Stimulated activated CD4-positive, alpha-beta T cell treated with anti-CD3 and anti-CD28 coated beads, Interleukin-2, amount 100 ng/mL, for 24 hours (primary cell): Measurements from ENCODE around the gene S100A5.
"Not testable (repeated sequence)": the region's sequence is repeated elsewhere in the genome, so short reads cannot be mapped to it uniquely, and the experiment has no call there.

Experiments
- DNase-seq, 2 donors: peaks; one replicate each; pipeline ENCODE4 v3.0.0-alpha.2; 2020

S100A5 gene

DNA sequence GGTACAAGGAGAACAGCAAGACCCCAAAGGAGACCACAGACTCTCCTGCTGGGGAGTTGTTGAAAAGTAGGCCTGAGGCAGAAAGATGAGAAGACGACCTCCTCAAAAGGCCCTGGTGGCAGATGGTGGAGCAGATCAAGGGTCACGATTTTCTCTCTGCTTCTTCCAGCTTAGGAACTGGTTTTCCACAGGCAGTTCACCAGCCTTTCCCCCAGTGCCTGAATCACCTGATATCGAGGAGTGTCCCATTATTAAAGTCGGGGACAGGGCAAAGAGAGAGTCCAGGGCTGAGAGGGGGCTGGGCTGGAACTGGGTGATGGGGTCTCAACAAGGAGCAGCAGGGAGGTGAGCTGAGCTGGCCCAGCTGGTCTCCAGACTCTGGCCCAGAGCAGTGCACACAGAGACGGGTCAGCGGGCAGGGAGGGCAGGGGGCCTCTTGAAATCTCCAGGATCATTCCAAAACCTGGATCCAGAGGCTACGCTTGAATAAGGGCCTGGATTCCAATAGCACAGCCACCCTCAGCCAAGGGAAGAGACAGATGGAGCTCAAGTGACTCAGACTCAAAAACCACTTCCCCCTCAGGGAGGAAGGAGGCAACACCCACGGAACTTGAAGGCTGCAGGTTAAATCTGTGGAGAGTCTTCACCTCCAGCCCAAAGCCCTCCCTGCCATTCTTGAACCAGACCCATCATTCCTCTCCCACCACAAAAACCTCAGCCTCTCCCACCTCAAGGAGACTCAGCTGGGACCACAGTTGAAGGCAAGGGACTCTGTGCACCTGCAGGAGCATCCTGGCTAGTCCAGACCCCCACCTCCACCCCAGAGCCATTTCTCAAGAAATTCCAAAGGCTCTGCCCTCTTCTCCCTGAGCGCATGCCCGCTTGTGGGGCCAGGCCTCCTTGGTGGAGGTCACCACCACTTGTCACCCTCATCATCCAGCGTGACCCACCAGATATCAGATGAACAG lies at the start of gene S100A5:
Gene S100A5 (minus strand): TSS at position 541 of the 968 bp plus-strand sequence. CDS start 743 bp downstream, outside the sequence.
- DNase-seq, result peak; percentile 52

DNA sequence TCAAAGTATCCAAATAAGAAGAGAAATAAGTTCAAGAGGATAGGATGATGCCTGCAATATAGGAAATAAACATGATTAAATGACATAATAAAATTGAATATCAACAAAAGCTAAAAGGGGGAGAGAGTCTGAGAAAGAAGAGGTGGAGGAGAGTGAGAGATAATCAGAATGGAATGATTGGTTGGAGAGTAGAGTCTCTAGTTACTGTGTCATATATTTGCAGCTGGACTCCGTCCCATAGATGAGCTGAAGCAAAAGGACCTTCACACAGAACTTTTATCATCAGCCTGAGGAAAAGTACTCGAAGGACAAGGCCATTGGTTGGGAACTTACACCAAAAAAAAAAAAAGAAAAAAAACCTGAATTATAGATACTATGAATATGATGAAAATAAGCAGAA lies 47.7 kb upstream of the S100A5 start:
- no peak for DNase-seq

GRCh38 chr1:153588033-153588432 lies 47.3 kb upstream of the S100A5 start:
- not testable (repeated sequence) for DNase-seq

GRCh38 chr1:153587314-153587713 lies 46.6 kb upstream of the S100A5 start:
- DNase-seq, result no peak

GRCh38 chr1:153586347-153586746 lies 45.6 kb upstream of the S100A5 start:
- no peak for DNase-seq

DNA sequence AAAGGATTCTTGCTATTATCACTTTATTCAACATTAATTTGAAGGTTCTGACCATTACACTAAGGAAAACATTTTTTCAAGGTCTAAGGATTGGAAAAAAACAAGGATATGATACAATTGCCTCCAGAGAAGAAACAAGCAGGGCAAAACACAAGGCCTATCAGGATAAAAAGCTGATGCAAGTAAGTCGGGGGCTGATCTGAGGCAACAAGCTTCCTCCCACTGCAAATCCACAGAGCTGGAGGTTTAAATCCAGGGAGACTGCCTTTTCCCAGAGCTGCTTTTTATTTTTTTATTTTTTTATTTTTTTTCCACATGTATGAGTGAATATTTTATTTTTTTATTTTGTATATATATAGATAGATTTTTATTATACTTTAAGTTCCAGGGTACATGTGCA lies 44.3 kb upstream of the S100A5 start:
- DNase-seq, result no peak

DNA sequence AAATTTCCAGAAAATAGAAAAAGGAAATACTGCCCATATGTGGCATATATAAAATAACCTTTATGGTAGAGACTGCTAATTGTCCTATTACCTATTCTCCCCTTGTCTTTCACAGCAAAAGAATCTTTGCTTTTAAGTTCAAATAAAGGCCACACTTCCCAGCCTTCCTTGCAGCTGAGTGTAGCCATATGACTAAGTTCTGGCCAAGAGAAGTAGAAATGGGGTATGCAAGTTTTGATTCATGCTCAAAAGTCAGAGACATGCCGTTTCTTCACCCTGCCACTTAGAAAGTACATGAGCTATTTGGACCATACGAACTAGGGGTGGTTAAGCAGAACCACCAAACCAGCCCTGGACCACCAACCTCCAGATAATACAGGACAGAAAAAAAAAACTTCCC lies 43.2 kb upstream of the S100A5 start:
- no peak for DNase-seq

GRCh38 chr1:153583514-153583913 lies 42.8 kb upstream of the S100A5 start:
- DNase-seq, result not testable (repeated sequence)

DNA sequence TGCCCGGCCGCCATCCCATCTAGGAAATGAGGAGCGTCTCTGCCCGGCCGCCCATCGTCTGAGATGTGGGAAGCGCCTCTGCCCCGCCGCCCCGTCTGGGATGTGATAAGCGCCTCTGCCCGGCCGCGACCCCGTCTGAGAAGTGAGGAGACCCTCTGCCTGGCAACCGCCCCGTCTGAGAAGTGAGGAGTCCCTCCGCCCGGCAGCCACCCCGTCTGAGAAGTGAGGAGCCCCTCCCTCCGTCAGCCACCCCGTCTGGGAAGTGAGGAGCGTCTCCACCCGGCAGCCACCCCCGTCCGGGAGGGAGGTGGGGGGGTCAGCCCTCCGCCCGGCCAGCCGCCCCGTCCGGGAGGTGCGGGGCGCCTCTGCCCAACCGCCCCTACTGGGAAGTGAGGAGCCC lies 42.1 kb upstream of the S100A5 start:
- DNase-seq, result not testable (repeated sequence)

GRCh38 chr1:153578936-153579335 lies 38.2 kb upstream of the S100A5 start:
- no peak for DNase-seq

- DNase-seq, result no peak
Measured at GRCh38 chr1:153578490-153578889, 37.8 kb upstream of the S100A5 start.

GRCh38 chr1:153577624-153578051 lies 36.9 kb upstream of the S100A5 start:
- DNase-seq, result no peak

GRCh38 chr1:153577138-153577537 lies 36.4 kb upstream of the S100A5 start:
- no peak for DNase-seq

DNA sequence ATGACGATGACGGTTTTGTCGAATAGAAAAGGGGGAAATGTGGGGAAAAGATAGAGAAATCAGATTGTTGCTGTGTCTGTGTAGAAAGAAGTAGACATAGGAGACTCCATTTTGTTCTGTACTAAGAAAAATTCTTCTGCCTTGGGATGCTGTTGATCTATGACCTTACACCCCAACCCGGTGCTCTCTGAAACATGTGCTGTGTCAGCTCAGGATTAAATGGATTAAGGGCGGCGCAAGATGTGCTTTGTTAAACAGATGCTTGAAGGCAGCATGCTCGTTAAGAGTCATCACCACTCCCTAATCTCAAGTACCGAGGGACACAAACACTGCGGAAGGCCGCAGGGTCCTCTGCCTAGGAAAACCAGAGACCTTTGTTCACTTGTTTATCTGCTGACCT lies 34.8 kb upstream of the S100A5 start:
- not testable (repeated sequence) for DNase-seq

DNA sequence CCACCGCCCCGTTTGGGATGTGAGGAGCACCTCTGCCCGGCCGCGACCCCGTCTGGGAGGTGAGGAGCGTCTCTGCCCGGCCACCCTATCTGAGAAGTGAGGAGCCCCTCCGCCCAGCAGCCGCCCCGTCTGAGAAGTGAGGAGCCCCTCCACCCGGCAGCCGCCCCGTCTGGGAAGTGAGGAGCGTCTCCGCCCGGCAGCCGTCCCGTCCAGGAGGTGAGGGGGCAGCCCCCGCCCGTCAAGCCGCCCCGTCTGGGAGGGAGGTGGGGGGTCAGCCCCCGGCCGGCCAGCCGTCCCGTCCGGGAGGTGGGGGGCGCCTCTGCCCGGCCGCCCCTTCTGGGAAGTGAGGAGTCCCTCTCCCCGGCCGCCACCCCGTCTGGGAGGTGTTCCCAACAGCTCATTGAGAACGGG lies 34.4 kb upstream of the S100A5 start:
- not testable (repeated sequence) for DNase-seq

DNA sequence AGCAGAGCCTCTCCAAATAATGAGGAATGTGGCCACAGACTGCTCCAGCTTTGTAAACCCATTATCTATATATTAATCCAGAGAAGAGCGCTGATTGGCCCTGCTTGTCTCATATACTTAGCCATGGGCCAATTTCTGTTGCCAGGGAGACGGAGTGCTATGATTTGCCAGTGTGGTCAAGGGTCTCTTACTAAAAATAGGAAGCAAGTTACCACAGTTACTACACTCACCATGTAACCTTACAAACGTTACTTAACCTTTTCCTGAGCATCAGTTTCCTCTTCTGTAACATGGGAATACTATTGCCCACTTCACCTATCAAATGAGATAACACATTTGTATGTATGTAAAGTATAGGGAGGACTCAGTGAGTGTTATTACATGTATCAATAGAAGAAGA lies 32.6 kb upstream of the S100A5 start:
- DNase-seq, result no peak

GRCh38 chr1:153572569-153573015 lies 31.9 kb upstream of the S100A5 start:
- peak; percentile 59 to 66 for DNase-seq

DNA sequence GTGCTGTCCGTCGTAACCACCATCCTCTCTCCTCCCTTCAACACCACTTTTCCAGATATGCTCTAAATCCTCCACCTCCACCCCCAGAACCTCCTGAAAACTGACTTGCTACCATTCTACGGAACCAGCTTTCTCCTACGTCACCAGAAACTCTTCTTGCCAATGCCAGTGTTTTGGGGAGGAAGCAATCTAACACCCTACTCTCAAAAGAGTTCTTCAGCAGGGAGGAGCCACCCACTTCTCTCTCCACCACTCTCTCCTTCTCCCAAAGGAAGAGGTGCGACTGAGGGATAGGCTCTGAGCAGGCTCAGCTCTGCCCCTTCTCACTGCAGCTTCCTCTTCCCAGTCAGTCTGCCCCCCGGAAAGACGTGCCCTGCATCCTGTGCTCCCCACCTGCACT lies 31.0 kb upstream of the S100A5 start:
- DNase-seq, result no peak

- no peak for DNase-seq
Measured at GRCh38 chr1:153570874-153571273, 30.1 kb upstream of the S100A5 start.

DNA sequence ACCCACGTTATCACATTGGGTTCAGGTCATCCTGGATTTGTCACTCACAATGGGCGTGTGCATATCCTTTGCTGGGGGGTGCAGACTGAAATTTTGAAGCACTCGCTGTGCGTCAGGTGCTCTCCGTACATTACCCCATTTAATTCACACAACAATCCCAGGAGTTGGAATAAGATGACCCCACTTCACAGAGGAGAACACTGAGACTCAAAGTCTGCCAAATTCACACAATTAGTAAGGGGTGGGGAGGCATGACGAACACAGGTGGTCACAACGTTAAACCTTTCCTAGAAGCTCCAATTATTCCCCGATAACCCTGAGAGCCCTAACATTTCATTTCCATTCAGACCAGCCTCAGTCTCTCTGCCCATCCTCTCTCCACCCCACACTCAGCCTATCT lies 28.7 kb upstream of the S100A5 start:
- no peak for DNase-seq

DNA sequence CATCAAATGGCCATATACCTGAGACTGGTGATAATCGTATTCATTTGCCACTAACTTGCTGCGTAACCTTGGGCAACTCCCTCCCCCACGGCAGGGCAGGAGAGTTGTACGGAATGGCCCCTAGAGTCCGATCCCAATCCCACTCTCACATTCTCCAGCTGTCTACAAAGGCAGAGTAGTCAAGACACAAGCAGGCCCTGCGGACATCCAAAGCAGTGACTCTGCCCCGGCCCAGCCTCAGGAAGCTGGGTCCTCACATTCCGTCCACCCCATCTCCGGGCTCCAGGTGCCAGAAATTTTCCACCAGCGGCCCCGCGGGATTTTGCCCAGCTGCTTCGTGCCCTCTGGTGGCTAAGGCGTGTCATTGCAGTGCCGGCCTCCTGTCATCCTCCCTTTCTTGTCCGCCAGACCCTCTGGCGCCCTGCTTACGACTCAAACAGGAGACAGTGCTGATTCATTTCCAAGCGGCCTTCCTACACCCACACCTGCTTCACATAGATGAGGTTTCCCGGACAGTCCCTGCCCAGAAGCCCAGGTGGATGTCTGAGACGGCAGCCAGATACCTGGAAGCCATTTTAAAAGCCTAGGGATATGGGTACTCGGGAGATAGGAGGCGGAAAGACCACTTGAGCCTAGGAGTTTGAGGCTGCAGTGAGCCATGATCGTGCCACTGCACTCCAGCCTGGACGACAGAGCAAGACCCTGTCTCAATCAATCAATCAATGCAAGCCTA lies 27.8 kb upstream of the S100A5 start:
- peak; percentile 83 to 89 for DNase-seq

DNA sequence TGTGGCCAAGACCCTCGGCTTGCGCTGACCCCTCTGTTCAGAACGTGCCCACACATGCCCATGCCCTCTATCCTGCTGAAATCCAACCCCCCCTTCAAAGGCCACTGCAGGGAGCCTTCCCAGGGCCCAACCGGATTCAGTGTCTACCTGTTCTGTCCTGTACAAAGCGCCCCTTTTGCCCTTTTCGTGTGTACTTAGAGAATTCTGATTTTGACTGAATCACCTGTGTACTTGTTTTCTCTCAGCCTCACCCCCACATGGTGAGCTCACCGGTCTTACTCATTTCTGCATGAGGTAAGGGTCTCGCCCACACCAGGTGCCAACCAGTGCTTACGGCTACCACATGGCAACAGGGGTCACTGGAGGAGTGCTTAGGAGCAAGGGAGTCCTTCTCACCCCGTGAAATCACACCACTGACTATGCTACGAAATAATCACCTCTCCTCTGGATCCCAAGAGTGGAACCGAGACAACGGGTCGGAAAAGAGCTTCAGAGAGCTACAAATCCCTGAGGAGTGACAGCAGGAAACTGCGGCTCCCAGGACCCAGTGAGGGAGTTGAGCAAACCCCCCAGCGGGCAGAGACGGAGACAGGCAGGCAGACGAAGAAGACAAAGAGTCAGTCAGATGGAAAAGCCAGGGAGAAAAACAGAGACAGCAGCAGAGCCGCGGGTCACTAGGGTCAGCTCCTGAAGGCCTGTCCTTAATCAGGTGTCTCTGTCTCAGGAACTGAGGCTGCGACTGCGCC lies 27.1 kb upstream of the S100A5 start:
- peak; percentile 52 to 53 for DNase-seq
